Prostate gland (tissue), 2 donors: ENCODE data around the gene RMND5B.

Experiments used
- POLR2A ChIP-seq: fragments of 450-650 bp; IDR thresholded peaks from one replicate; pipeline ENCODE4 v1.6.1; 2016; ENCODE audit warnings: antibody characterized with exemption, mild to moderate bottlenecking
- TF ChIP-seq, protein P1 (sequence below), 4 experiments: fragments of 200-600 bp in 2 of 4; fragments of 450-650 bp in 2 of 4; sonication (generic) in 2 of 4; IDR thresholded peaks; 1 replicate in 3 of 4; 2 replicates in 1 of 4; pipeline ENCODE4 v1.5.1; 2016 to 2019; ENCODE audit warnings: antibody characterized with exemption in 4 of 4, mild to moderate bottlenecking in 2 of 4, moderate library complexity in 2 of 4

DNA sequence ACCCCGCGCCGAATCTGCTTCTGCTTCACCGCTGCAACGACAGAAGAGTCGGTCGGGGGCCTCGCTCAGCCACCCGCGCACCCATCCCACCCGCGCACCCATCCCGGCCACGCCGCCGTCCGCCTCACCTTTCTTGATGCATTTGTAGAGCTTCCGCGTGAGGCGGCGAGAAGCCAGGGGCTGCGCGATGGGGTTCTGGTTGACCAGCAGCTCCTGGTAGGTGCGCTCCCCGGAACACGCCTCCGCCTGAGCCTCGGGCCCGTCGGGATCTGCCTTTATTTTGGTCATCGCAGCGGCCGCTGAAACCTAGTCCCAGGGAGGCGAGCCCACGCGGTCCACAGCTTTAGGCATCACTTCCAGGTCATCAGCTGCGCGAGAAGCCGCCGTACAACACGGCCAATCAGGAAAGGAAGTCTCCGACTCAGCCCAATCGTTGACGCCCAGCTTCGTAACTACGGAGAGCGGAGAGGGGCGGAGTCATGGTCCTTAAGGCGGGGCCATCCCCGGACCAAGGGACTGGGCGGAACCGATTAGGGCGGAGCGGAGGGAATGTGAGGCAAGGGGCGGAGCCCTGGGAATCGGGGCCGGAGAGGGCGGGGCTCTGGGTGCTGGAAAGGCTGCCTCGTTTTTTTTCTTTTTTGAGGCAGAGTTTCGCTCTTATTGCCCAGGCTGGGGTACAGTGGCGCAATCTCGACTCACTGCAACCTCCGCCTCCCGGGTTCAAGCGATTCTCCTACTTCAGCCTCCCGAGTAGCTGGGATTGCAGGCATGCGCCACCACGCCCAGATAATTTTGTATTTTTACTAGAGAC lies 22.9 kb downstream of the RMND5B start, which contains the start of gene NHP2:
- TF ChIP-seq POLR2A: peak; percentile 35
- TF ChIP-seq, protein P1, sequence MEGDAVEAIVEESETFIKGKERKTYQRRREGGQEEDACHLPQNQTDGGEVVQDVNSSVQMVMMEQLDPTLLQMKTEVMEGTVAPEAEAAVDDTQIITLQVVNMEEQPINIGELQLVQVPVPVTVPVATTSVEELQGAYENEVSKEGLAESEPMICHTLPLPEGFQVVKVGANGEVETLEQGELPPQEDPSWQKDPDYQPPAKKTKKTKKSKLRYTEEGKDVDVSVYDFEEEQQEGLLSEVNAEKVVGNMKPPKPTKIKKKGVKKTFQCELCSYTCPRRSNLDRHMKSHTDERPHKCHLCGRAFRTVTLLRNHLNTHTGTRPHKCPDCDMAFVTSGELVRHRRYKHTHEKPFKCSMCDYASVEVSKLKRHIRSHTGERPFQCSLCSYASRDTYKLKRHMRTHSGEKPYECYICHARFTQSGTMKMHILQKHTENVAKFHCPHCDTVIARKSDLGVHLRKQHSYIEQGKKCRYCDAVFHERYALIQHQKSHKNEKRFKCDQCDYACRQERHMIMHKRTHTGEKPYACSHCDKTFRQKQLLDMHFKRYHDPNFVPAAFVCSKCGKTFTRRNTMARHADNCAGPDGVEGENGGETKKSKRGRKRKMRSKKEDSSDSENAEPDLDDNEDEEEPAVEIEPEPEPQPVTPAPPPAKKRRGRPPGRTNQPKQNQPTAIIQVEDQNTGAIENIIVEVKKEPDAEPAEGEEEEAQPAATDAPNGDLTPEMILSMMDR (IDR thresholded peaks at IDR 0.05): peak in 1 of 4 experiments; percentile 10
